Measurements from ENCODE around the gene USP20.

Gene USP20

DNA sequence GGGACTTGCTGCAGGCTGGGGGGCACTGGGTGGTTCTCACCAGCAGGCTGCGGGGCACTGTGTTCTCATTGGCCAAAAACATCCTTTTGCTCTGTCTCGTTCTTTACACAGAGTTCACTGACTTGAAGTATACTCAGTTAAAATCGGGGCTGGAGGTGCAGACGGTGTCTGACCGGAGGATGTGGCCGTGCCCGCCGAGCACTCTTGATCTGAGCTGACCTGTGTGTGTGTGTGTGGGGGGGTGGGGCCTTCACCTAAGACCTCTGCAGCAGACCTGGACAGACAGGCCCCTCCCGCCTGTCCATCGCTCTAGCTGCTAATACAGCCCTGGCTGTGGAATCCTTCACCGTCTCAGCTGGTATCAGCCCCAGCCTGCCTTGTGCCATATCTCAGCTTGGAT is 25.1 kb upstream of the USP20 start:
- H3K27me3 ChIP-seq (replicated peaks; ENCODE audit: control insufficient read depth, insufficient read depth, low read length) = no peaks in the 10 kb centered on the region
- no peak overlapping the region for H3K9ac ChIP-seq (ENCODE audit: low read length)
- no peaks in the 10 kb centered on the region for H3K9me3 ChIP-seq (ENCODE audit: control insufficient read depth, low read length)
- peaks cover 29% of the 10 kb centered on the region for H3K36me3 ChIP-seq (ENCODE audit: control insufficient read depth, insufficient read depth, low read length, severe bottlenecking)
- H3K4me1 ChIP-seq (ENCODE audit: control insufficient read depth, insufficient read depth, low read length) = peaks cover 5% of the 10 kb centered on the region
- no peak overlapping the region for H3K4me3 ChIP-seq (ENCODE audit: low read length)
- DNase-seq (ENCODE audit: low read depth) = no peak

DNA sequence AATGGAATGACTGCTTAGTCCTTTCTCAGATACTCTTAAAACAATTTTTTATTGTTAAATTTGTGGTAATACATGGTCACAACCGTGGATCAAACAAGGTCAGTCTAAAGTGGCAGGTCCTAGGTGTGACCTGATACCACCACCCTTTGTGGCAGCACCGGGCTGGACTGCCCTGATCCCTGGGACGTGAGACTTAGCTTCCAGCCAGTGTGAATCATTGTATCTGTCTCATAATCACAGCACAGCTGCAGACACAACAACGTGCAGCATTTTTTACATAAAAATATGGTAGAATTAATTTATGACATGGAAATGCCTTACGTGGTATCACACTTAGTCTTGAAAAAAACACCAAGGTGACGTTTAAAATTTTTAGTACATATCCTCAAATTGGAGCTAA is 24.5 kb upstream of the USP20 start:
- no peaks in the 10 kb centered on the region for H3K9me3 ChIP-seq (ENCODE audit: control insufficient read depth, low read length)
- H3K9ac ChIP-seq (ENCODE audit: low read length) = no peak overlapping the region
- H3K36me3 ChIP-seq (ENCODE audit: control insufficient read depth, insufficient read depth, low read length, severe bottlenecking) = peaks cover 31% of the 10 kb centered on the region
- H3K4me3 ChIP-seq (ENCODE audit: low read length) = no peak overlapping the region
- H3K27me3 ChIP-seq (replicated peaks; ENCODE audit: control insufficient read depth, insufficient read depth, low read length) = no peaks in the 10 kb centered on the region
- peaks cover 5% of the 10 kb centered on the region for H3K4me1 ChIP-seq (ENCODE audit: control insufficient read depth, insufficient read depth, low read length)
- DNase-seq (ENCODE audit: low read depth) = no peak

DNA sequence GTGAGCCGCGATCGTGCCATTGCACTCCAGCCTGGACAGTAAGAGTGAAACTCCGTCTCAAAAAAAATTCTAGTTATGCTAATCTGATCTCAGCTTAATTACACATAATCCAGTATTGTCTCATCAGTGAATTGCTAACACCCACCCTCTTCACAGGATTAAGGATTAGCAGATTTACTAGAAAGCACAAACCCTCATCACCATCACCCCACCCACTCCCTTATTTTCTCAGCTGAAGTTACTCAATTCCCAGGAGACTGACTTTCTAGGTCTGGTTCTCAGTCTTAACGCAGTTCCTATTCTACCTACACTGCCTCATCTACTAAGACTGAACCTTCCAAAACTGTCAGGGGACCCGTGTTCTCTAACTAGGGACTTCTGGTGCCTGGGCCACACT is 23.3 kb upstream of the USP20 start:
- Histone ChIP-seq H3K36me3 (ENCODE audit: control insufficient read depth, insufficient read depth, low read length, severe bottlenecking) (peaks cover 38% of the 10 kb centered on the region), H3K9ac (ENCODE audit: low read length) (no peak overlapping the region), H3K9me3 (ENCODE audit: control insufficient read depth, low read length) (no peaks in the 10 kb centered on the region), H3K4me1 (ENCODE audit: control insufficient read depth, insufficient read depth, low read length) (peaks cover 5% of the 10 kb centered on the region), H3K4me3 (ENCODE audit: low read length) (no peak overlapping the region), H3K27me3 (replicated peaks; ENCODE audit: control insufficient read depth, insufficient read depth, low read length) (no peaks in the 10 kb centered on the region)
- DNase-seq (ENCODE audit: low read depth) = peak; percentile 7

DNA sequence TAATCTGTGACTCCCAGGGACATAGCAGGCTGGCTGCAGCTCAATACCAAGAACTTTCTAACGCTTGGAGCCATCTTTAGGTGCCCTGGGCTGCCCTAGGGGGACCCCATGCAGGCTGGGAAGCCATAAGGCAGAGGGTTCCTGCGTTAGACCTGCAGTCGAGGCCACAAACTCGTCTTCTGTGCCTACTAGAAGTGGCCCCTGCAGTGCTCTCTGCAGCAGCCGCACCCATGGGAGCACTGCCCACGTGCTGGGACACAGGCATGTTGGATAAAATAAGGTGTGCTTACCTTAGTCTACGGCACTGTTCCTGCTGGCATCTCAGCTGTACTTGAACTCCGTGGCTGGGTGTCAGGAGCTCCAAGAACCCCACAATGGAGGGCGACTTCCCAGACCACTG is 22.9 kb upstream of the USP20 start:
- peaks cover 5% of the 10 kb centered on the region for H3K4me1 ChIP-seq (ENCODE audit: control insufficient read depth, insufficient read depth, low read length)
- no peak for DNase-seq (ENCODE audit: low read depth)
- H3K4me3 ChIP-seq (ENCODE audit: low read length) = no peak overlapping the region
- peaks cover 37% of the 10 kb centered on the region for H3K36me3 ChIP-seq (ENCODE audit: control insufficient read depth, insufficient read depth, low read length, severe bottlenecking)
- no peak overlapping the region for H3K9ac ChIP-seq (ENCODE audit: low read length)
- no peaks in the 10 kb centered on the region for H3K9me3 ChIP-seq (ENCODE audit: control insufficient read depth, low read length)
- H3K27me3 ChIP-seq (replicated peaks; ENCODE audit: control insufficient read depth, insufficient read depth, low read length) = no peaks in the 10 kb centered on the region

DNA sequence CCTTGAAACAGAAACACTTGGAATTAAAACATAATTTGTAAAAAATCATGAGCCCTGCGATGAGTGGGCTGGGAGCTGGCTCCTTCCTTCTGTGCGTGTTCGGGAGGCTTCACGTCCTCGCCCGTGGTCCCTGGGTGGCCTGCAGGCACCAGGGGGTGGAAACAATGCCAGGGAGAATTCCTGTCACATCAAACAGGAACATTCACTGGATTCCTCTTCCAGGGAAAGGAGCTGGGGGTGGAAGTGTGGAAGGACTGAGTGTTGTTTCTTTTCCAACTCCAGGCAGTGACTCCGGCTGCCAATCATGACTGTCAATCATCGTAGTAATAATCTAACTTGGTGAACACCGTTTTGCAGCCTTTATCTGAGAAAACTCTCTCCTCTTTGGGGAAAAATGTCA is 21.6 kb upstream of the USP20 start:
- DNase-seq (ENCODE audit: low read depth) = no peak
- H3K36me3 ChIP-seq (ENCODE audit: control insufficient read depth, insufficient read depth, low read length, severe bottlenecking) = peaks cover 44% of the 10 kb centered on the region
- peaks cover 5% of the 10 kb centered on the region for H3K4me1 ChIP-seq (ENCODE audit: control insufficient read depth, insufficient read depth, low read length)
- no peak overlapping the region for H3K9ac ChIP-seq (ENCODE audit: low read length)
- H3K9me3 ChIP-seq (ENCODE audit: control insufficient read depth, low read length) = no peaks in the 10 kb centered on the region
- H3K4me3 ChIP-seq (ENCODE audit: low read length) = no peak overlapping the region
- H3K27me3 ChIP-seq (replicated peaks; ENCODE audit: control insufficient read depth, insufficient read depth, low read length) = no peaks in the 10 kb centered on the region

DNA sequence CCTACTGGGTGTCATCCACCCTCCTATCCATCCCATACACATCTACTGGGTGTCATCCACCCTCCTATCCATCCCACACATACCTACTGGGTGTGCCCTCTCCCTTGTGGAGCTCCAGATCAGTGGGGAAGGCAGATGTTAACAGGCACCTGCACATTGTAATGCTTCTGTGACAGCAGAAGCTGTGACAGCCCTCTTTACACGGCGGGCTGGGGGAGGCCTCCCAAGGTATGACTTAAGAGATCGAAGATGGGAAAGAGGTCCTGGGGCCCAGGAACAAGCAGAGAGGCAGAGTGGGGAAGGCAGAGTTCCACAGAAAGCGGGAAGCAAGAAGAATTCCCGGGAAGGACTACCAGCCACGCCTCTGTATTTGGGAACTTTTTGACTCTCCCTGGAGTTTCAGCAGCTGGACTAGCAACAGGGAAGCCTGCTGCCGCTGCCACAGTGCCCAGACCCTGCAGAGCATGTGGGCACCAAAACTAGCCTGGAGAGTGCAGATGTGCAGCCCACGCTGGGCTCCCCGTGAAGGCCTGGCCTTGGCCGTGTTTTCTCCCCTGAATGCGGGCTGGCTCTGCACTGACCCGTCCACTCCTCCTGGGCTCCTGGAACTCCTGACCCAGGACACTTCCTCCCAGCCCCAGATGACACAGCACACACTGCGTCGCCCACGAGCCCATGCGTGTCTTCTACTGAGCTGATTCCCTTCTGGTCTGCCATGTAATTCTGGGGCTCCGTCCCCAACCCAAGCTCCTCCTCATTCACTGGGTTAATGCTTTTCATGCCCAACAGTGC is 20.6 kb upstream of the USP20 start:
- no peak for DNase-seq (ENCODE audit: low read depth)
- peaks cover 46% of the 10 kb centered on the region for H3K36me3 ChIP-seq (ENCODE audit: control insufficient read depth, insufficient read depth, low read length, severe bottlenecking)

DNA sequence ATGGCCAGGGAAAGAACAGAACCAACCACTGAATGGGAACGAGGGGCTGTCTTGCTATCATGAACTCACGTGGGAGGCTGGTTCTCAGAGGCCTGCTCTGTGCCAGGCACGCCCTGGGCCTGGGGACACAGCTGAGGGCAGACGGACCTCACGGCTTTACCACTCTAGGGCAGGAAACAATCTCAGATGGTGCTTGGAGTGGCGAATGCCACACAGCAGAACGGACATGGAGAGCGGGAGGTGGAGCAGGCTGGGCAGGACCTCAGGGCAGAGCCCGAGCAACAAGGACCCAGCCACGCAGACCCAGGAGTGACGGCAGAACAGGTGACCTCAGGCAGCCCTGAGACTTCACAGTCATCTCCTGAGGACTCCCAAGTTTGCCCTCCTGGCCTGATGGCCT is 20.0 kb upstream of the USP20 start:
- H3K9ac ChIP-seq (ENCODE audit: low read length) = no peak overlapping the region
- no peaks in the 10 kb centered on the region for H3K27me3 ChIP-seq (replicated peaks; ENCODE audit: control insufficient read depth, insufficient read depth, low read length)
- H3K4me1 ChIP-seq (ENCODE audit: control insufficient read depth, insufficient read depth, low read length) = peaks cover 5% of the 10 kb centered on the region
- H3K36me3 ChIP-seq (ENCODE audit: control insufficient read depth, insufficient read depth, low read length, severe bottlenecking) = peaks cover 48% of the 10 kb centered on the region
- no peak for DNase-seq (ENCODE audit: low read depth)
- H3K9me3 ChIP-seq (ENCODE audit: control insufficient read depth, low read length) = no peaks in the 10 kb centered on the region
- H3K4me3 ChIP-seq (ENCODE audit: low read length) = no peak overlapping the region

More for the DNA sequence above, 20.6 kb upstream of the USP20 start:
- Histone ChIP-seq H3K9me3 (ENCODE audit: control insufficient read depth, low read length) (no peaks in the 10 kb centered on the region), H3K4me1 (ENCODE audit: control insufficient read depth, insufficient read depth, low read length) (peaks cover 5% of the 10 kb centered on the region), H3K27me3 (replicated peaks; ENCODE audit: control insufficient read depth, insufficient read depth, low read length) (no peaks in the 10 kb centered on the region), H3K4me3 (ENCODE audit: low read length) (no peak overlapping the region), H3K9ac (ENCODE audit: low read length) (no peak overlapping the region)

DNA sequence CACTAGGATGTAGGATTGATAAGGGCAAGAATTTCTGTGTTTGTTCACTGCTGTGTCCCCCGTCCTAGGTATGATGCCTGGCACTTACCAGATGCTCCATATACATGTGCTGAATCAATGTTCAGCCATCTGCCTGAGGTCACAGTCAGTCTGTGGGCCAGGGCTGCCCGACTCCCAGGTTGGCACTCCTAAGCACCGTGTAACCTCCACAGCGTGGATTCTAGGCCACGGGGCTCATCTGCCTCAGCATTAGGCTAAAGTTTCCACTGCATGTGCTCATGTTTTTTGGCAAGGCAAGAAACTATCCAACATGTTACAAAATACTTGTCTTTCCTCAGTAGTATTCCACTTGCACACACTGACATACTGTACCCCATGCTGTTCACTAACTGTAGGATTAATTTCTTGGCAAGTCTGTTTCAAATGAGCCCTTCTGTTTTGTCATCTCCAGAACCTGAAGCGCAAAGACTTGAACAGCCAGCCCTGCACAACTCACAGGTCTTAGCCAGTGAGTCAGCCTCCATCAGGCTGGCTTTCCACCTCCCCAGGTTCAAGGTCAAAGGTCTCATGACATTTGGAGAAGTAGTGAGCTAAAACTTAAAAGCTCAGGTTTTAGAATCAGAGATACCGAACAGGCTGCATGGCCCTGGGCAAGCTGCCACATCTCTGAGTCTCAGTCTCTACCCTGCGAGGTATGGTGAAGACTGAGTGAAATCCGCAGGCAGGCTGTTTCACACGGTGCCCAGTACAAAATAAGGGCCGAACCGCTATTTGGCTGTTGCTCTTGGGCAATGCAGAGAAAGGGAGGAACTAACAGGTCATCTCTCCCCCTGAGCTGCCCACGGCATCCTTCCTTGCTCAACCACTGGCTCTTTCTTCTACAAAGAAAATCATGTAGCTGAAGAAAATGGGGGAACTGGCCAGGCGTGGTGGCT is 18.5 kb upstream of the USP20 start:
- no peak overlapping the region for H3K9ac ChIP-seq (ENCODE audit: low read length)
- DNase-seq (ENCODE audit: low read depth) = no peak
- peaks cover 5% of the 10 kb centered on the region for H3K4me1 ChIP-seq (ENCODE audit: control insufficient read depth, insufficient read depth, low read length)
- H3K36me3 ChIP-seq (ENCODE audit: control insufficient read depth, insufficient read depth, low read length, severe bottlenecking) = peaks cover 61% of the 10 kb centered on the region
- no peaks in the 10 kb centered on the region for H3K9me3 ChIP-seq (ENCODE audit: control insufficient read depth, low read length)
- no peak overlapping the region for H3K4me3 ChIP-seq (ENCODE audit: low read length)
- no peaks in the 10 kb centered on the region for H3K27me3 ChIP-seq (replicated peaks; ENCODE audit: control insufficient read depth, insufficient read depth, low read length)

DNA sequence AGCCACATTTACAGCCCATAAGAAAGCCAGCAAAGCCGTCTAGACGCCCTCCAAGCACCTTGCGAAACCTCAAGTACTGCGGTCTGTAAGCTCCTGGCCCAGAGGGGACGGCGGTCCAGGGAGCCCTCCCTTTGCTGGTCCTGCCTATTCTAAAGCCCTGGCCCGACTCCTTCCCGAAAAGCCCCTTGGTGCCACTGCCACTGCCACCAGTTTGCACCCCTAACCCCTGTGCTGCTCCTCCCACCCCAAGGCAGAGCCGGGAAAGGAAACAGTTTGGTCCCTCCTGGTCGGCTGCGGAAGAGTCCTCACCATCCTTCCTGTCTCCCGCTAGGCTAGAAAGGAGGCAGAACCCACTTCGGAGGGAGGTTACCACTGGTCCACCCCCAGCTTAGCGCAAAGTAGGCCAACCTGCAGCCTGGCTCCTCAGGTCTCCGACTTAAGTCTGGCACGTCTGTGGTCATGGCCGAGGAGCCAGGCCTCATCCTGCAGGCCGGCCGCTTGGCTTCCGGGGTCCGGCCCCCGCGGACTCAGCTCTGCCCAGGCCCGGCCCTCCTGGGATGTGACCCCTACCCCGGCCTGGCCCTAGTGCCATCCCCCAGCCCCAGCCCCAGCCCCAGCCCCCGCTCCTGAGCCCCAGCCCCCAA is 12.2 kb upstream of the USP20 start:
- Histone ChIP-seq H3K9me3 (ENCODE audit: control insufficient read depth, low read length) (no peaks in the 10 kb centered on the region), H3K27me3 (replicated peaks; ENCODE audit: control insufficient read depth, insufficient read depth, low read length) (no peaks in the 10 kb centered on the region), H3K4me3 (ENCODE audit: low read length) (peak overlapping the region; percentile 88), H3K9ac (ENCODE audit: low read length) (peak overlapping the region; percentile 88), H3K4me1 (ENCODE audit: control insufficient read depth, insufficient read depth, low read length) (peaks cover 6% of the 10 kb centered on the region), H3K36me3 (ENCODE audit: control insufficient read depth, insufficient read depth, low read length, severe bottlenecking) (peaks cover 55% of the 10 kb centered on the region)
- DNase-seq (ENCODE audit: low read depth) = peak; percentile 65

DNA sequence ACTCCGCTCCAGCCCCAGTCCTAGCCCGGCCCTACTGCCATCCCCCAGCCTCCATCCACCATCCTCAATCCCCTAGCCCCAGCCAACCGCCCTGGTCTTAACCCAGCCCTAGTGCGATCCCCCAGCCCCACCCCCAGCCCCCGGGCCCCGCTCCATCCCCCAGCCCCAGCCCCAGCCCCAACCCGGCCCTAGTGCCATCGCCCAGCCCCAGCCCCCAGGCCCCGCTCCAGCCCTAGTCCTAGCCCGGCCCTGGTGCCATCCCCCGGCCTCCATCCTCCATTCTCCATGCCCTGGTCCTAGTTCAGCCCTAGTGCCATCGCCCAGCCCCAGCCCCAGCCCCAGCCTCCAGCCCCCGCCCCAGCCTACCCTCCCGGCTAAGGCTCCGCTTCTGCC is 11.7 kb upstream of the USP20 start:
- Histone ChIP-seq H3K4me1 (ENCODE audit: control insufficient read depth, insufficient read depth, low read length) (peaks cover 6% of the 10 kb centered on the region), H3K4me3 (ENCODE audit: low read length) (peak overlapping the region; percentile 86), H3K27me3 (replicated peaks; ENCODE audit: control insufficient read depth, insufficient read depth, low read length) (no peaks in the 10 kb centered on the region), H3K36me3 (ENCODE audit: control insufficient read depth, insufficient read depth, low read length, severe bottlenecking) (peaks cover 54% of the 10 kb centered on the region), H3K9me3 (ENCODE audit: control insufficient read depth, low read length) (no peaks in the 10 kb centered on the region), H3K9ac (ENCODE audit: low read length) (peak overlapping the region; percentile 90)
- DNase-seq (ENCODE audit: low read depth) = no peak
